RWPE2 (cell line): ENCODE measurements around the gene SHROOM1.

Source experiments
- ATAC-seq: fragments of 200-7000 bp; cut with Tn5 transposase; 3 replicates; pipeline ENCODE4 v1.9.1; 2021; ENCODE audit warnings: low read depth
- DNase-seq: peaks from one replicate; pipeline ENCODE4 v3.0.0-alpha.2; 2020; ENCODE audit warnings: low spot score
- H3K27ac ChIP-seq: fragments of 450-650 bp; 2 replicates; pipeline ENCODE4 v1.5.1; 2017; ENCODE audit warnings: mild to moderate bottlenecking; ENCODE audit not compliant: poor library complexity, severe bottlenecking
- H3K27me3 ChIP-seq: fragments of 250-450 bp; sonication (Bioruptor Pico); 2 replicates; pipeline ENCODE4 v1.5.1; 2021; ENCODE audit warnings: mild to moderate bottlenecking, moderate library complexity; ENCODE audit not compliant: insufficient read depth, poor library complexity, severe bottlenecking
- H3K36me3 ChIP-seq: fragments of 250-450 bp; sonication (Bioruptor Pico); 2 replicates; pipeline ENCODE4 v1.5.1; 2020; ENCODE audit warnings: low read depth, mild to moderate bottlenecking, moderate library complexity
- H3K4me1 ChIP-seq: fragments of 250-450 bp; sonication (Bioruptor Pico); 2 replicates; pipeline ENCODE4 v1.5.1; 2021; ENCODE audit warnings: mild to moderate bottlenecking, moderate library complexity; ENCODE audit not compliant: insufficient read depth, poor library complexity, severe bottlenecking
- H3K4me3 ChIP-seq: fragments of 250-450 bp; sonication (Bioruptor Pico); 2 replicates; pipeline ENCODE4 v1.5.1; 2021; ENCODE audit warnings: mild to moderate bottlenecking, moderate library complexity; ENCODE audit not compliant: severe bottlenecking
- H3K9me3 ChIP-seq: fragments of 250-450 bp; sonication (Bioruptor Pico); 2 replicates; pipeline ENCODE4 v1.5.1; 2021; ENCODE audit warnings: mild to moderate bottlenecking, moderate library complexity; ENCODE audit not compliant: severe bottlenecking
- CTCF ChIP-seq: fragments of 450-650 bp; IDR thresholded peaks from one replicate; pipeline ENCODE4 v1.5.1; 2017; ENCODE audit warnings: mild to moderate bottlenecking, moderate library complexity; ENCODE audit not compliant: poor library complexity, severe bottlenecking

Gene SHROOM1

GRCh38 chr5:132831095-132831860 is 831 bp upstream of the SHROOM1 start:
- H3K27ac ChIP-seq: peak overlapping the region; percentile 21
- TF ChIP-seq CTCF: no peak
- no peaks in the 10 kb centered on the region for H3K27me3 ChIP-seq
- no peaks in the 10 kb centered on the region for H3K9me3 ChIP-seq
- no peaks in the 10 kb centered on the region for H3K4me1 ChIP-seq
- H3K36me3 ChIP-seq: no peaks in the 10 kb centered on the region
- H3K4me3 ChIP-seq: peak overlapping the region; percentile 74
- DNase-seq: no peak
- no peak for ATAC-seq

GRCh38 chr5:132829742-132830435 is 558 bp downstream of the SHROOM1 start:
- peak; percentile 83 for DNase-seq
- Histone ChIP-seq H3K27ac (peak overlapping the region; percentile 21), H3K4me3 (peak overlapping the region; percentile 74), H3K27me3 (no peaks in the 10 kb centered on the region), H3K9me3 (no peaks in the 10 kb centered on the region), H3K4me1 (no peaks in the 10 kb centered on the region), H3K36me3 (no peaks in the 10 kb centered on the region)
- ATAC-seq: peak; percentile 85
- peak; percentile 98 for TF ChIP-seq CTCF

DNA sequence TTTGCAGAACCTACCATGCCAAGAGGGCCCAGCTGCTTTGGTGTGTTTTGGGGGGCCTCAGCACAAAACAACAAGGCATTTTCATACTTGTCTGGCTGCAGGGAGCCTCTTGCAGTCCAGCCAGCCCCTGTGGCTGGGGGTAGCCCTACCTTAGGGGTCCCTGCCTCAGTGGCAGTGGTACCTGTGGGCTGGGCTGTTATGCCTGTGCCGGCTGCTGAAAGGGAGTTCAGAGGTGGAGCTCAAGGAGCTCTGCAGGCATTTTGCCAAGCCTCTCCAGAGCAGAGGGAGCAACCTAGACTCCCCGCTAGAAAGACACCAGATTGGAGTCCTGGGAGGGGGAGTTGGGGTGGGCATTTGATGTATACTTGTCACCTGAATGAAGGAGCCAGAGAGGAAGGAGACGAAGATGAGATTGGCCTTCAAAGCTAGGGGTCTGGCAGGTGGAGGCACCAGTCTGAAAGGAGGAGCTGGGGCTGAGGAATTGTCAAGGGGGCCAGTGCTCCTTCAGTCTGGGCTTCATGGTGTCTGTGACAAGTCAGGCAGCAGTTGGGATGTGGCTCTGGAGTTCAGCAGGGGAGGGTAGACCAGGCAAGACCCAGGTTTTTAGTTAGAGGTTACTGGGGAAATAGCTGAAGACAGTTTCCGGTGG is 1.5 kb downstream of the SHROOM1 start:
- Histone ChIP-seq H3K4me3 (peak overlapping the region; percentile 74), H3K27ac (no peak overlapping the region), H3K27me3 (no peaks in the 10 kb centered on the region)

GRCh38 chr5:132827943-132828673 is 2.3 kb downstream of the SHROOM1 start:
- Histone ChIP-seq H3K9me3 (no peaks in the 10 kb centered on the region), H3K4me1 (no peaks in the 10 kb centered on the region), H3K27me3 (no peaks in the 10 kb centered on the region), H3K36me3 (no peaks in the 10 kb centered on the region), H3K27ac (no peak overlapping the region), H3K4me3 (no peak overlapping the region)
- DNase-seq: no peak
- no peak for TF ChIP-seq CTCF
- ATAC-seq: no peak

More for the DNA sequence above, 1.5 kb downstream of the SHROOM1 start:
- Histone ChIP-seq H3K9me3 (no peaks in the 10 kb centered on the region), H3K36me3 (no peaks in the 10 kb centered on the region), H3K4me1 (no peaks in the 10 kb centered on the region)
- TF ChIP-seq CTCF: no peak
- DNase-seq: no peak
- no peak for ATAC-seq
